AG09319 (cell line): Measurements from ENCODE around the gene PCSK2.

Experiments
- DNase-seq: peaks from one replicate; pipeline ENCODE4 v3.0.0-alpha.2; 2010; ENCODE audit warnings: low read depth; ENCODE audit errors: extremely low read depth
- TF ChIP-seq, protein P1 (sequence below): IDR thresholded peaks from 2 replicates; pipeline ENCODE4 v1.5.1; 2011; ENCODE audit warnings: low read depth, mild to moderate bottlenecking, inconsistent platforms, low read length, moderate library complexity

The PCSK2 gene

DNA sequence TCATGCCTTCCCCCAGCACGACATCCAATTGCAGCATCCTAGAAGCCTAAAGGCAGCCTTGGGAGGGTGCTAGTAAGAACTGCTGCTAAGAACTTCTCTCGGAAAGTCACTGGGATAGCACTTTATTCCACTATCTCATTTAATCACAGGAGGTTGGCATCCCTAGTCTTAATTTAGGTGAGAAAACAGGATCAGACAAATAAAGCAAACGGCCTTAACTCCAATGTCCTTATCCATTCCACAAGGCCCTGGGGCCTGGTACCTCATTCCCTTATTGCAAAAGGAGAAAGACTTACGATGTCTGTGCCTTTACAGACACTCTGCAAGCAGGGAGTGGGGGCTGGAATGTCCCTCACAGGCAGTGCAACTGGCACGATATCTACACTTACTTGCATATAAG lies 243.7 kb downstream of the PCSK2 start:
- TF ChIP-seq, protein P1, sequence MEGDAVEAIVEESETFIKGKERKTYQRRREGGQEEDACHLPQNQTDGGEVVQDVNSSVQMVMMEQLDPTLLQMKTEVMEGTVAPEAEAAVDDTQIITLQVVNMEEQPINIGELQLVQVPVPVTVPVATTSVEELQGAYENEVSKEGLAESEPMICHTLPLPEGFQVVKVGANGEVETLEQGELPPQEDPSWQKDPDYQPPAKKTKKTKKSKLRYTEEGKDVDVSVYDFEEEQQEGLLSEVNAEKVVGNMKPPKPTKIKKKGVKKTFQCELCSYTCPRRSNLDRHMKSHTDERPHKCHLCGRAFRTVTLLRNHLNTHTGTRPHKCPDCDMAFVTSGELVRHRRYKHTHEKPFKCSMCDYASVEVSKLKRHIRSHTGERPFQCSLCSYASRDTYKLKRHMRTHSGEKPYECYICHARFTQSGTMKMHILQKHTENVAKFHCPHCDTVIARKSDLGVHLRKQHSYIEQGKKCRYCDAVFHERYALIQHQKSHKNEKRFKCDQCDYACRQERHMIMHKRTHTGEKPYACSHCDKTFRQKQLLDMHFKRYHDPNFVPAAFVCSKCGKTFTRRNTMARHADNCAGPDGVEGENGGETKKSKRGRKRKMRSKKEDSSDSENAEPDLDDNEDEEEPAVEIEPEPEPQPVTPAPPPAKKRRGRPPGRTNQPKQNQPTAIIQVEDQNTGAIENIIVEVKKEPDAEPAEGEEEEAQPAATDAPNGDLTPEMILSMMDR = no peak
- no peak for DNase-seq

DNA sequence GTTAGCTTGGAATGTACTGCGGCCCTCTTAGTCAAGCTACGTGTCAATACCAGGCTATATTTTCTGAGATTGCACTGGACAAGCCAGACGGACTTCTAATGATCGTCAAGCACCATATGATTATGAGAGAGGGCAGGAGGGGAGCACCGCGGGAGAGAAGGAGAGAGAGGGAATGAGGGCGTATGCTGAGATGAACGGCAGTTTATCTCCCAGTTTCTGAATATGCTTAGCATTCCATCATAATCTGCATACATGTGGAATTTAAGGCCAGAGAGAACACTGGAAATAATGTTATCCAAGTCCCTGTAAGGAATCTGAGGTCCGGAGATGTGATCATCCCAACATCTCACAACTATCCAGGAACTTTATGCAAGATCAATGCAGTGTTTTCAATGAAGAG lies 244.1 kb downstream of the PCSK2 start:
- DNase-seq = no peak
- TF ChIP-seq, protein P1 = no peak

DNA sequence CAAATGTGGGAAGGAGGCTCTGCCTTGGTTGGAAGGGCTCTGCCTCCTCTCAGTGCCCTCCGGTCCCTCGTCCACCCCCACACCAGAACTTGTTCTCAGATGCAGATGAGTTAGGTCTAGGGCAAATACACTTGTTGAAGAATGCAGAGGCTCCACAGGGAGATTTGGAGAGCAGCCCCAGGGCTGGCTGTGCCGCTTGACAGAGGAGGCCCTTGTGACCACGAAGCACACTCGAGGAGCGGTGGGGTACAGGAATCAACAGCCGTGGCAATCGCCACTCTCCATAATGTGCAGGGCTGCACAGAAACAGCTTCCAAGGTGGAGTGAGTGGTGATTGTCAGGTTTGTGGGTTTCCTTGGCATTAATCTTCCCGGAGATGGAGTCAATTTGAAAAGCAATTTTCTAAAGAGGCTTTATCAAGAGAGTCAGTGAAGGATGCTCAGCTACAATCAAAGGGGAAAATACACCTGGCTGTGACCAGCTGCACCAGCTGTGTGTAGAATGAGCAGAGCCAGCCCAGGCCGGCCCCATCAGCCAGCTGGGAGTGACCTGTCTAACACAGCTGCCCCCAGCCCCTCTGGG lies 244.9 kb downstream of the PCSK2 start:
- no peak for DNase-seq
- TF ChIP-seq, protein P1 = no peak

DNA sequence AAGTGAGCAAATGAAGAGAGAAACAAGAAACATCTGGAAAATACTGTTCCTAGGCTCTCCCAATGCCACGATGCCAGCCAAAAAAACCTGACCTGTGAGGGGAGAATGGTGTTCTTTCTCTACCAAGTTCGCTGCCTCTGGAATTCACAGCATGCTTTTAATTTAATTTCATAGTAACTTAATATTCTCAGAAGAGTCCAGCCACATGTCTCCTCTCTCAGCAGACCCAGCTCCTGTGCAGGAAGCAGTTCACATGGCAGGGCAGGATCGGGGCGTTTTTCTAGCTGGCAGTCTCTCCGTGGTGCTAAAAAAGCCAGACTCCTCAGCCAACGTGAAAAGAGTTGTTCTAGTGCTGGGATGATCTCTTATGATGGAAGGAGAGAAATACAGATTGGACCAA lies 246.8 kb downstream of the PCSK2 start:
- TF ChIP-seq, protein P1 = no peak
- DNase-seq = no peak

- DNase-seq = no peak
These were observed 252.3 kb downstream of the PCSK2 start for GRCh38 chr20:17479063-17479657.

DNA sequence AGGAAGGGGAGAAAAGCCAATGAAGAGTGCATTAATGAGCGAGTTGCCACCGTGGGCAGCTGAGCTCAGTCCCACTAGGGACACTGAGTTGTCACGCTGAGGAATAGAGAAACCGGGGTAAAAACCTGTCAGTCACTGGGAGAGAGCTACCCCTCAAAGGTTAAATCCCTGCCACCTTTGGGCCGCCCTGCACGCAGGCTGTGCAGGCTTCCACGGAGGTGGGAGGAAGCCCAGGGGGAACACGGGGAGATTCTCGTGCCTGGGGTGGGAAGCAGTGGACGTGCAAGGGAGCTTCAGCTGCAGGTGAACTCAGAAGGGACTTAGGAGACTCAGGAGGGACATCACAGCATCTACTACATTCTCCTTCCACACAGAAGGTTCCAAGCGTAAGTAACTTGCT lies 253.9 kb downstream of the PCSK2 start:
- DNase-seq = no peak
- TF ChIP-seq, protein P1 = no peak

More at GRCh38 chr20:17479063-17479657, 252.3 kb downstream of the PCSK2 start:
- TF ChIP-seq, protein P1 = no peak

GRCh38 chr20:17481661-17482060 lies 254.8 kb downstream of the PCSK2 start:
- DNase-seq = no peak
- TF ChIP-seq, protein P1 = no peak
